IPS-NIHi7 (cell line): ENCODE data around the gene MAN1A1.
"Not testable (repeated sequence)": the region's sequence is repeated elsewhere in the genome, so short reads cannot be mapped to it uniquely, and the experiment has no call there.

Experiments used
- DNase-seq: peaks from one replicate; pipeline ENCODE4 v3.0.0; 2012; ENCODE audit warnings: mixed read lengths; ENCODE audit errors: extremely low spot score

MAN1A1 gene

DNA sequence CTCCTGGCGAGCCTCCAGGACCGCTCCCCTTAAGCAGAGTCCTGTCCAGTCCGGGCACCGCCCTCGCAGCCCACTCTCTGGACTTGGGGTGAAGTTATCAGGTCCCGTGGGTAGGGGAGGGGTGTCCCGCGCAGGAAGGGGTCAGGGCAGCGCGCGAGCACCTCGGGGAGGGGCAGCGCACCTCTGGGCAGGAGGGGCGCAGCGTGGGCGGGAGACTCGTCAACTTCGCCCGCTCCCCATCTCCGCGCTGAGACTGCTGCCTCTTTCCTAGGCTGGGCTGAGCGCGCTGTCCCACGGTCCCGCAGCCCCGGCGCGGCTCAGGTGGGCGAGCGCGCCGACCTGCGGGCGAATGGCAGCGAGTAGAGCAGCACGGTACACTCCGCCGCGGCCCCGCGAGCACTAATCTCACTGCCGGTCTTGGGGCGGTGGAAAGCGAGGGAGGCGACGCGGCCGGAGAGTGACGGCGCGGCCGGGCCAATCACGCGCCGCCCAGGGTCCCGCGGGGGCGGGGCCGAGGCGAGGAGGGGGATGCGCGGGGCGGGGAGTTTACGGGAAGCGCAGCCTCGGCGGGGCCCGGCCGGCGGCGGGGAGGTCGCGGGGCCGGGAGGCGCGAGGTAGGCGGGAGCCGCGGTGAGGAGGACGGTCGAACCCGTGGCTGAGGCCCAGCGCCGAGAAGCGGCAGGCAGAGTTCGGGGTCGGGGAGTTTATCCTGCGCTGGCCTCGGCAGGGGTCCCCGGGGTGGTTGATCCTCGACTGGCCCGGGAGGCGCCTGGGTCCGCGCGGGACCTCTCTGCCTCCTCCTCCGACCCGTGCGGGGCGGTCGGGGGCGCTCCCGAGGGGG, at the start of gene MAN1A1:
Gene MAN1A1, minus strand, starts transcription at position 401 of the 841 bp plus-strand sequence. CDS start 696 bp downstream, outside the sequence.
- DNase-seq, result peak; percentile 96

DNA sequence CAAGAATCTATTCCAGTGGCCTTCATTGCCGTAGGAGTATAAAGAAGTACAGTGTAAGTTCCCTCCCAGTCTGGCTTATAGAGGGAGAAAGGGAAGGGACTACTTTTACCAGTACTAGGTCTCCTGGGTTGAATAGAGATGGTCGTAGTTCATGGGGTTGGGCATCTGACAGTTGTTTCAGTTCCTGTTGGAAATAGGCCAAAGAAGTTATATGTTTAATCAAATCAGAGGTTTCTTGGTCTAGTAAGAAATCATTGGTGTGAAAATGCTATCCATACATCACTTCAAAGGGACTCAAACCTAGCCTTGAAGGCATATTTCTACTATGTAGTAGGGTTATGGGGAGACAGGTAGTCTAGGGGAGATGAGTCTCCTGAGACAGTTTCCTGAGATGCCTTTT, 45.6 kb upstream of the MAN1A1 start:
- no peak for DNase-seq

DNA sequence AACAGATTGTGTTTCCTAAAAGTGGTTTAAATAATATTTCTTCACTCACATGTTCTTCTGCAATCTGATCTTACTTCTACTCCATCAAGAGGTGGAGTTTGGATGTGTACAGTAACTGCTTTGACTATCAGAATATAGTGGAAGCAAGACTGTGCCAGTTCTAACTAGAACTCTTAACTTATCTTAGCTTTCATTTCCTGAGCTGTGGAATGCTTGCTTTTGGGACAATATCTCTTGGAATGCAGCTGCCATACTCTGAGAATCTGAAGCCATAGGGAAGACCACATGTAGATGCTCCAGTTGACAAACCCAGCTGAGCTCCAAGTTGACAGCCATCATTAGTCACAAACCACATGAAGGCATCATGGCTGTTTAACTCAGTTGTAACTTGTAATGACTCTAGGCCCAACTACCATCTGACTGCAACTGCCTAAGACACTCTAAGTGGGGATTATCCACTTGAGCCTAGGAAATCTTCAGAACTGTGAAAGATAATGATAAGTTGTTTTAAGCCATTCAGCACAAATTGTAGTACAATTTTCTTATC, 40.8 kb upstream of the MAN1A1 start:
- DNase-seq, result no peak

DNA sequence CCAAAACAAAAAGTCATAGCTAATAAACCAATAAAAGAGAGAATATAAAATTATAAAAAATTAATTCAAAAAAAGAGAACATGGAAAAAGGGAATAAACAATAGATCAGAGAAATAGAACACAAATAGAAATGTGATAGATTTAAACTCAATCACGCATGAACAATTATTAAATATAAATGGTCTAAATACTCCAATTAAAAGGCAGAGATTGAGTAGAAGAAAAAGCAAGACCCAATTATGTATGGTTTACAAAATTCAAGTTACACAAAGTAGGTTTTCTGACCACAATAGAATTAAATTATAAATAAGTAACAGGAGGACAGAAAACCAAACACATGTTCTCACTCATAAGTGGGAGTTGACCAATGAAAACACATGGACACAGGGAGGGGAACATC, 36.4 kb upstream of the MAN1A1 start:
- DNase-seq, result no peak

DNA sequence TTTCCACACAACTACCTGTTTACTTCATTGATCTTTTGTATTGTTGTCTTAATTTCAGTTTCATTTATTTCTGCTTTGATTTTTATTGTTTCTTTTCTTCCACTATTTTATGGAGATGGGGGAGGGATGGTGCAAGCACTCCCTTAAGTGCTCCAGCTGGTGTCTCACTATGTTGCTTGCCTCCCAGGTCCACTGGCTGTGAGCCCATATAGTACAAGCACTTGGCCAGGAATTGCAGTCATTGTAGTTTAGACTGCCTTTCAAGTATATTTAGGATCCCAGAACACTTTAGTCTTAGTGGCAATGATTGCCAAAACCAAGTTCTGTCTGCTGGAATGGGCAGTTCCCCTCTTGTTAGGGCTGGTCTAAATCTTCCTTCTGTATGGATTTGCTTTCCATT, 34.9 kb upstream of the MAN1A1 start:
- no peak for DNase-seq

DNA sequence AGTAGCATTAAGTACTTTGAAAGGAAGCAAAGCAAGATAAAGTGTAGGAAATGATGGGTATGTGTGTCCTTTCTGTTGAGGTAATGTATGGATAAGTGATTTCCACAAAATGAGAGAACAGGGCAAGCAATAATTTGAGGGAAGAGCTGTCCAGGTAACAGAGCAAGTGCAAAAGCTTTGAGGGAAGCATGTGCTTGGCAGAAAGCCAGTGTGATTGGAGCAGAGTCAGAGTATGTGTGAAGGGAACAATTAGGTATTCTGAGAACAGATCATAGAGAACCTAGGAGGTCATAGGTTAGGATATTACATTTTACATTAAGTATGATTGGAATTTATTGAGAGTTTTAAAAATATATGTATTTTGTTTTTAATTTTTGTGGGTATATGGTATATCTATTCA, 30.2 kb upstream of the MAN1A1 start:
- DNase-seq, result no peak

DNA sequence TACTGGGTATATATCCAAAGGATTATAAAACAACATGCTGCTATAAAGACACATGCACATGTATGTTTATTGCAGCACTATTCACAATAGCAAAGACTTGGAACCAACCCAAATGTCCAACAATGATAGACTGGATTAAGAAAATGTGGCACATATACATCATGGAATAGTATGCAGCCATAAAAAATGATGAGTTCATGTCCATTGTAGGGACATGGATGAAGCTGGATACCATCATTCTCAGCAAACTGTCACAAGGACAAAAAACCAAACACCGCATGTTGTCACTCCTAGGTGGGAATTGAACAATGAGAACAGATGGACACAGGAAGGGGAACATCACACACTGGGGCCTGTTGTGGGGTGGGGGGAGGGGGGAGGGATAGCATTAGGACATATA, 27.5 kb upstream of the MAN1A1 start:
- DNase-seq, result not testable (repeated sequence)

DNA sequence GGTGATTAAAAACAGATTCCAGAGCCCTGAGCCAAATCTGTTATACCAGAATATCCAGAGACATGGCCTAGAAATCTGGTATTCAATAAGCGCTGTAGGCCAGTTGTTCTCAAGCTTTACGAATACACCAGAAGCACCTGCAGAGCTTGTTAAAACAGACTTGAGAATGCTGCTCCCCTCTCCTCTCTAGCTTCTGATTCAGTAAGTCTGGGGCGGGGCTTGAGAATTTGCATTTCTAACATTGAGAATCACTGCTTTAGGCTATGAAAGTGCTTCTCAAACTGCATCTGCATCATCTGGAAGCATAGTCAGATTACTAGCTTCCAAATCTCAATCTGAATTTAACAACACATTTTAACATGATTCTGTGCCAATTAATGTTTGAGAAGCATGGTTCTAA, 20.5 kb upstream of the MAN1A1 start:
- no peak for DNase-seq

DNA sequence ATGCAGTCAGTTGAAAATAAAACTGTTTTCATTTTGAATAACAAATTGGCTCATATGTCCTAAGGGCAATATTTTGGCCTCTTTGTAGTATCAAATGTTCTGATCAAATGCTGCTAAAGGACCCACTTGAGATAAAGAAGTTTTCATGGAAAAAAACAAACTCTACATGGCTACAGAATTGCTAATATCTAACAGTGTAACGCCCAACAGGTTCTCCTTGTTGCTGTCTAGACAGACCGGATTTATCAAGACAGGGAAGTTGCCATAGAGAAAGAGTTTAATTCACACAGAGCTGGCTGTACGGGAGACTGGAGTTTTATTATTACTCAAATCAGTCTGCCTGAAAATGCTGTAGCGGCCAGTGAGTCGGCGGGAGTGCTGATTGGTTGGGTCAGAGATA, 19.4 kb upstream of the MAN1A1 start:
- no peak for DNase-seq

DNA sequence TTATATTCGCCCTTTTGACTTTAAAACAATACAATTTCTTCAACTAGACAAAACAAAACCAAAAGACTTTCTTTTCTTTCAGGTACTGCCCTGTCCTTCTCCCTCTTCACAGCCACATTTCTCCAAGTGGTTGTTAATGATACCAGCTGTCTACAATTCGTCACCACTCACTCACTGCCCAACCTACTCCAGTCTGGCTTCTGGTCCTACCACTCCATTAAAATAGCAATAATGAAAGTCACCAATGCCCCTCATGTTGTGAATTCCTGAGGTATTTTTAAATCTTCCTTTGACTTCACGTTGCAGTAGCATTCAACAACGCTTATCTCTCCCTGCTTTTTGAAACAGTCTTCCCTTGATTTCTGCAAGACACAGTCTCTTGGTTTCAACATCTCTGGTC, 11.6 kb upstream of the MAN1A1 start:
- DNase-seq, result no peak

DNA sequence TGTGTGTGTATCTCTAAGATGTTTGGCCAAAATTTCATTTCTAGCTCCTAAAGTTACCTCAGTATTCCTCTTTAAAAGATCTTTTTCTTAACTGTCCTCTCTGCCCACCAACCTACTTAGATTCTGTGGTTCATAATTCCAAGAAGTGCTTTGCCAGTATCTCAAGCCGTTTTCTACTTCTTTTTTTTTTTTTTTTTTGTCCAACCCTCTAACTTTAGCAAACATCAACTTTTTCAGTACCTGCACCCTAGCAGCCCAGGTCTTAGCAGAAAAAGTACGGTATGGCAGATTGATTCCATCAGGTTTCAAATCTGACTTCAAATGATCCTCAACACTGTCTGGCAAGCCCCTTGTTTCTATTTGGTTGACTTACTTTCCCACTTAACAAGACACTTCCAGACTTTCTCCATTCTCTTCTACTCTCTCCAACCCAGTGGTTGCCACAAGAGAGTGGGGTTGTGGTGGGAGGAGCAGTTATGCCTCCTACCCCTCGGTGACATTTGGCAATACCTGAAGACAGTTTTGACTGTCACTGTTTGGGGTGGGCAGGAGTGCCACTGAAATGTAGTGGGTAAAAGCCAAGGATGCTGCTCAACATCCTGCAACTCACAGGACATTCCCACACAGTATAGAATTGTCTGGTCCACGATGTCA, 10.8 kb upstream of the MAN1A1 start:
- no peak for DNase-seq

DNA sequence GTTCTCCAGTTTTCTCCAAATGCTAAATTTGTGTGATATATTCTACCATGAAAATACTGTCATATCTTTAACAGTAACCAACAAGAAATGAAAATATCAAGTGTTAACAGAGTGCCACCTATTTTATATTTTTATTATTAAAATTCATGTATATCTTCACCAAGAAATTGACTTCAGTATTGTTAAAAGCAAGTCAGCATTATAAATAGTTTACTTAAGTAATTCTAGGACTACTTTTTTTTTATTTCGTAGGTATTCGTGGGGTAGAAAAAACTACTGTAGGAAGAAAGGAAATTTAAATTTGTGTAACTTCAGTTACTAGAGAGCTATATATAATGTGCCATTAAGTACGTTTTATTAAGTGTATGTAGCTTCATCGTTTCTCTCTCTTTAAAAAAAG, 6.3 kb upstream of the MAN1A1 start:
- DNase-seq, result no peak

DNA sequence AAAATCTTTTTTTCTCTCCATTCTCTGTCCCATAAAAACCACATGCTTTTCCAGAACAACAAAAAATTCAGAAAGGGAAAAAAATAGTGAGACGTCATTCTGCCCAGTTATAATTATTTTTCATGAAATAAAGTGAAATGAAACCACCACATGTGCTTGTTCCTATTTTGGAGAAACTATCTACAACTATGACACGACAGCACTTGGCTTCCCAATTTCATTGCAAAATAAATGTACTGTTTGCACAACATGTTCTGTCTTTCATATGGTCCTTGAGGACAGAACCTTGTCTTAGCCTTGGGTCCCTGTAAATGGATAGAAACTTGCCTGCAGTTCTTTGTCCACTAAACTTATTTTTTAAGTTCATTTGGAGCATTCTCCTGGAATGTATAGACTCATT, 5.6 kb upstream of the MAN1A1 start:
- no peak for DNase-seq

DNA sequence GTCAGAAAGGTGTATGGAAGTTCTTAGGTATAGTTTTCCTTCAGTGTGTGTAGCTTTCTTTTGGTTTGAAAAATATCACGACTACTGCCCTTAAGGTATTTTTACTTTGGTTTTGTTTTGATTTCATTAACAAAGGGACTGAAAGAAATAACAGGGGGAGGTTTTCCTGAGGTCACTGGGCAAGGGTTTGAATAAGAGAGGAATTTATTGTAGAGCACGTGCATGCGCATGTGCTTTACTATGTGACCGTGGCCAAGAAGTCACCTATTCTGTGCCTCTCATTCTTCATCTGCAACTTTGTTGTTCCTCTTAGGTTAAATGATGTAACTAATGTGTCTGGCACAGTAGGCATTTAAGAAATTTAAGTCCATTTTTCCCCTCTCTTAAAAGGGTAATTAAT, 4.1 kb upstream of the MAN1A1 start:
- no peak for DNase-seq

DNA sequence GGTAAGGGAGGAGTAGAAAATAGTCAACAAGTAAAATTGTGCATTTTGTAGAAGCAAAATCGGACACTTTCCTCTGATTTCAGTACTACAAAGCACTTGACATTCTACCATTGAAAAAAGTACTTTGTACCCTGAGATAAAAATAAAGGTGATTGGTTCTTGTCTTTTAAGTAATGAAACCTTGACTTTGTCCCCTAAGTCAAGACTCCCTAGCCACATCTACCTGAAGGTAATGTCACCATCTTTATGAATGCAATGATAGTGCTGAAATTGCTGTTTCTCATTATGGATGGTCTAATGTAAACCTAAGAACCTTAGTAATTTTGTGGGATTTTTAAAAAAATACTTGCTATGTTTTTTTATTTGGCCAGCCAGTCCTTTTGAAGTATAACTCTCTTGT, 2.4 kb upstream of the MAN1A1 start:
- no peak for DNase-seq

DNA sequence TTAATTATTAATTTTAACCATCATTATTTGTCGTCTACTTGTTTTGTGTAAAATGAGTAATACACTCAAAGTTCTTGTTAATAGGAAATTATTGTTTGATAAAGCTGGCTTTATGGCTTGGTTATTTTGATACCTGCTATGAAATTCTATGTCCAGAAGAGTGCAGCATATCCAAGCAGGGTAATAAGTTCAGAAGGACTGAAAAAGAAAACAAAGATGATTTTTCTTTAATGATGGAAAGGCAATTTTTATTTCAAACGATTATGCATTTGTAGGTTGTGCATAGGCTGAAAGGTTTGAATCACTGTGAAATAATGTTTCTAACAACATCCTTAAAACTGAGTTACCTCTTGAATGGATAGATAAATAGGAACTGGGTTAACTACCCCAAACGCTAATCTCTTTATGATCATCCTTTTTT, 1.4 kb upstream of the MAN1A1 start:
- no peak for DNase-seq

DNA sequence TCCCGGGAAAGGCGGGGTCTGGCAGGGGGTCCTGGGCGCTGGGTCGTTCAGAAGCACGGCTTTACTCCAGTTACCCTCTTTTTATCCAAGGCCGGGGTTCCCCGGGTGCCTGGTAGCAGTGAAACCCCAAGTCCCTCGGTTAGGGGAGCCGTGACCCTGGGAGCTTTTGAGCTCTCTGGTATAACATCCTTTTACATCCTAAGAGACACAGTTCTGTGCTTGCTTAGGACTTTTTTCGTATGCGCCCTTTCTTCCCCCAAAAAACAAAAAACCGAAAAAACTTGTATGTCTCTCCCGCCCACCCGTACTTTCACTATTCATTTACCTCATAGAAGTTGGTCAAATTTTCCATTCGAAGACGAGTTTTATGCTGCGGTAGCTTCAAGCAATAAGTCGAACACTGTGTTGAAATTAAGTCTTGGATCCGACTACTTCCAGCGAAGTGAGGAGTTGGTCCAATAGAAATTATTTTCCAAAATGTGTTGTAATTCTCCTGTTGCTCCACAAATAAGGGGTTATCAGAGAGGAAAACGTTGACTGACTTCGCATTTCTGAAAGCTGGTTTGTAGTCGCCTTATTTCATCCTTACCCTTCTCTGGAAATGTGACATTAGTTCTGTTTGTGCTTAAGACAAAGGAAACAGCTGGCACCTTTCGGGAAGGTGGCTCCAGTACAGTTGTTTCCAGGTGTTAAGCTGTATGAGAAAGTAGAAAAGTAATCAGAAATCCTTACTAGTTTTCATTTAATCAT, 816 bp upstream of the MAN1A1 start:
- no peak for DNase-seq

DNA sequence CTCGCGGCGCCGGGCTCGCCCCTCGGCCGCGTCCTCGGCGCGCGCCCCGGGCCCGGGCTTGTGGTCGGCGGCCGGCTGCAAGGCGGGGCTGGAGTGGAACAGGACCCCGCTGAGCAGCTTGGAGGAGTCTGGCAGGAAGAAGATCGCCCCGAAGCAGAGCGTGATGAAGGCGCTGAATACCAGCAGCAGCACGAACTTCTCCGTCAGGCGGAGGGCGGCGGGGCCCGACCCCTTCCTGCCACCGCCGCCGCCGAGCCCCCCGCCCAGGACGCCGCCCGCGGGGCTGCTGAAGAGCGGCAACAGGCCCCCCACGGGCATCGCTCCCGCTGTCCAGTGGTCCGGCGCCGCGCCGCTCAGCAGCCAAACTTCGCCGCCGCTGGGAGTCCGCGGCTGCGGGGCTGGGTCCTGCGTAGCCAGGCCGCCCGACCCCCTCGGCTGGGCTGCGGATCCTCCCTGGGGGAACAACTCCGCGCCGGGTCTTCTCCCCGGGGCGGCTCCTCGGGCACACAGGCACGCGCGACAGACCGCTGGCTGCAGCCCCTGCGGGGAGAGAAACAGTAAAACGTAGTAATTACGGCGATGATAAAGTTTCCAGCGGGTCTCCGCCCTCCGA, 707 bp downstream of the MAN1A1 start:
- DNase-seq, result peak; percentile 43

DNA sequence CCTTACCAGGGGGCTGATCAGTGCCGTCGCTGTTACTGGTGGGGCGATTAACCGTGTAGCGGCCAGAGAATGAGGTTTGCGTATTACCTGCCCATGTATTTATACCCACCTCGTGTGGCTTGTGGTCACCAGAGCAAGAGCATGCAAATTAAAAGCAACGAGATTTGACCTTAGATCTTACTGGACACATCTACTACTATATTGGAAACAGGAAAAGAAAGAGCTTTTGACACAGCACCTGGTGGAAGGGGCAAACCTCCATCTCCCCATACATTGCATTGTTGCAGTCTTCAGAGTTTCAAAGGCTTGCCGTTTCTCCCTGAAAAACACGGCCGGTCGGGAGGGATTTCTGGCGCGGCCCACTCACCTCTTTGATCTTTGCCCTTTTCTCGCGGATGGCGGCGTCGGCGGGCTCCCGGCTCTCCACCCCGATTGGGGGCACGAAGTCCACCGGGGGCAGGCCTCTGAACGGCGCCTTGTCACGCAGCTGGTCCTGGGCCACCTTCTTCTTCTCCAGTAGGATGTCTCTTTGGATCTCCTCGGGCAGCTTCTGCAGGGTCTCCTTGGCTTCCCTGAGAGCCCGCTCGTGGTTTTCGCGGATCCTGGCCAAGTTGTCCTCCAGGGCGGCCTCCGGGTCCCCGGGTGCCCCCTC, 1.3 kb downstream of the MAN1A1 start:
- DNase-seq, result peak; percentile 15

DNA sequence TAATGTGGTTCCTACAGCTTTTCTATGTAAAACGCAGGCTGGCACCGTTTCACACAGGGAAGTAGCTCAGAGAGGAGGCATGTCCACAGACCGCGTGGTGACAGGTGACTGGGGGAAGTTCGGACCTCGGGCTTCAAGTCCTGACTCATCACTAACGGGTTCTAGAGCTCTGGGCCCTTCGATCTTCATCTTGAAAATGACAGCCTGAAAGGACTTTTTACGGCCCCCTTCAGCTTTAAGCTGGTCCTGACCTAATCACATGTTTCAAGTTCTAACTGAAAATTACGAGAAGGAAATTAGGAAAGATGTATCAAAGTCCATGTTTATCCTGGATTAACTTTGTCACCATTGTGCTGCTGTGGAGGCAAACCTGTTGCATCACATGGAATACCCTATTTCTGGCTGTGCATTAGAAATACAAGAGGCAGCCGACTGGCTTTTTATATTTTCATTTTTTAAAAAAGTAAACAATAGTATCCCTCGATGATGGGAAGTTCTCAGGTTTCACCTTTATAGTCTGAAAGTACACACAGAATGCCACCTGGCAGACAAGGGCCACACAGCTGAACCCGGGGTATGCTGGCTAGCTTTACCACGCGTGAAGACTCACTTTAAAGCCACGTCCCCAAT, 2.0 kb downstream of the MAN1A1 start:
- DNase-seq, result no peak

DNA sequence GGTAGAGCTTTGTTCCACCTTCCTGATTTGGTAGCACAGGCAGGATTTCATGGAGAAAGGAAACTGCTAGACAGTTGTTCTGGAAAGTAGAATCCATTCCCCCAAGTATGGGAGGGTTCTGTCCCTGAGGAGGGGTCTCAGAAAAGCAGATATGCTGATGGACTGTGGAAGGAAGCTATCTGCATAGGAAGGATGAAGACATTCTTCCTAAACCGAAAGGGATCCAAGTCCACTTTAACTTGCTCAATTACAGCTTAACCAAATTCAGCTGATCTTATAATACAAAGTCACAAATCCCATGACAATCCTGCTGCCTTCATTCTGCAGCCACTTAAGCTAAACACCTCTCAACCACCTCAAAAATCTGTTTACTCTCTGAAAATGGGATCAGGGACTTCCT, 2.6 kb downstream of the MAN1A1 start:
- no peak for DNase-seq
